ENCODE results near the gene SPC25.

The SPC25 gene

GRCh38 chr2:168843253-168843652 is 47.0 kb downstream of the SPC25 start:
- no peak for DNase-seq (ENCODE audit: low read depth in 2 of 2)

GRCh38 chr2:168841445-168841844 is 48.8 kb downstream of the SPC25 start:
- DNase-seq (ENCODE audit: low read depth in 2 of 2) = no peak

GRCh38 chr2:168835969-168836368 is 54.3 kb downstream of the SPC25 start:
- DNase-seq (ENCODE audit: low read depth in 2 of 2) = no peak

GRCh38 chr2:168831662-168832061 is 58.6 kb downstream of the SPC25 start:
- DNase-seq (ENCODE audit: low read depth in 2 of 2) = no peak

GRCh38 chr2:168830958-168831357 is 59.3 kb downstream of the SPC25 start:
- DNase-seq (ENCODE audit: low read depth in 2 of 2) = no peak

GRCh38 chr2:168825126-168825525 is 65.1 kb downstream of the SPC25 start:
- DNase-seq (ENCODE audit: low read depth in 2 of 2) = no peak

GRCh38 chr2:168821992-168822391 is 68.2 kb downstream of the SPC25 start:
- DNase-seq (ENCODE audit: low read depth in 2 of 2) = no peak

GRCh38 chr2:168821577-168821976 is 68.7 kb downstream of the SPC25 start:
- DNase-seq (ENCODE audit: low read depth in 2 of 2) = no peak
